Uterus (tissue), 4 donors: ENCODE measurements around the gene CENPX. TPM values are rescaled to one million over a fixed set of nuclear protein-coding genes. Genes with fewer than 3 reads are reported as not detected.

Experiments
- DNase-seq, 2 donors: peaks; one replicate each; pipeline ENCODE4 v3.0.0-alpha.2; 2019 to 2020
- H3K27ac ChIP-seq, 2 donors: fragments of 200-600 bp; sonication (generic); 1 replicate in 1 of 2; 2 replicates in 1 of 2; pipeline ENCODE4 v1.5.1; 2016 to 2018
- H3K27me3 ChIP-seq, 2 donors: fragments of 200-600 bp; sonication (generic); one replicate each; pipeline ENCODE4 v1.5.1; 2018 to 2019; ENCODE audit warnings: control low read depth in 1 of 2
- H3K36me3 ChIP-seq, 2 donors: fragments of 200-600 bp; sonication (generic); one replicate each; pipeline ENCODE4 v1.5.1; 2019; ENCODE audit warnings: control low read depth in 1 of 2
- H3K4me1 ChIP-seq, 2 donors: fragments of 200-600 bp; sonication (generic); one replicate each; pipeline ENCODE4 v1.5.1; 2018 to 2019; ENCODE audit warnings: control low read depth in 1 of 2
- H3K4me3 ChIP-seq, 2 donors: fragments of 200-600 bp; sonication (generic); 1 replicate in 1 of 2; 2 replicates in 1 of 2; pipeline ENCODE4 v1.5.1; 2018 to 2019; ENCODE audit warnings: mild to moderate bottlenecking in 1 of 2
- H3K9me3 ChIP-seq, 2 donors: fragments of 200-600 bp; sonication (generic); one replicate each; pipeline ENCODE4 v1.5.1; 2019; ENCODE audit warnings: control low read depth in 1 of 2
- POLR2A ChIP-seq, 2 donors: fragments of 450-650 bp; IDR thresholded peaks; one replicate each; pipeline ENCODE4 v1.6.1; 2016; ENCODE audit warnings: antibody characterized with exemption in 2 of 2, mild to moderate bottlenecking in 1 of 2, moderate library complexity in 1 of 2
- intact Hi-C: fragments of 100-400 bp; cut with DNase I; formaldehyde crosslinking; loops from one replicate; pipeline ENCODE4 v1.15.1; 2023; ENCODE audit warnings: low total_unique reads
- total RNA-seq, 4 donors: library from RNA; depleted of rRNA in 3 of 4; stranded (reverse); fragments of >200 nt in 3 of 4; gene quantifications; one replicate each; pipeline versions ENCODE4 v1.1.0 to v1.2.4, GENCODE V29; 2014 to 2023
- TF ChIP-seq, protein P1 (sequence below), 4 experiments: fragments of 200-600 bp in 2 of 4; fragments of 450-650 bp in 2 of 4; sonication (generic) in 2 of 4; IDR thresholded peaks; one replicate each; pipeline ENCODE4 v1.5.1; 2016 to 2019; ENCODE audit warnings: antibody characterized with exemption in 4 of 4, mild to moderate bottlenecking in 2 of 4, moderate library complexity in 1 of 4
- donor health status: DM: yes; HTN: yes; CAD: no.

Gene CENPX
- total RNA-seq, 4 donors from 2014 or later = 26.7 to 212 (median 49.8) TPM

DNA sequence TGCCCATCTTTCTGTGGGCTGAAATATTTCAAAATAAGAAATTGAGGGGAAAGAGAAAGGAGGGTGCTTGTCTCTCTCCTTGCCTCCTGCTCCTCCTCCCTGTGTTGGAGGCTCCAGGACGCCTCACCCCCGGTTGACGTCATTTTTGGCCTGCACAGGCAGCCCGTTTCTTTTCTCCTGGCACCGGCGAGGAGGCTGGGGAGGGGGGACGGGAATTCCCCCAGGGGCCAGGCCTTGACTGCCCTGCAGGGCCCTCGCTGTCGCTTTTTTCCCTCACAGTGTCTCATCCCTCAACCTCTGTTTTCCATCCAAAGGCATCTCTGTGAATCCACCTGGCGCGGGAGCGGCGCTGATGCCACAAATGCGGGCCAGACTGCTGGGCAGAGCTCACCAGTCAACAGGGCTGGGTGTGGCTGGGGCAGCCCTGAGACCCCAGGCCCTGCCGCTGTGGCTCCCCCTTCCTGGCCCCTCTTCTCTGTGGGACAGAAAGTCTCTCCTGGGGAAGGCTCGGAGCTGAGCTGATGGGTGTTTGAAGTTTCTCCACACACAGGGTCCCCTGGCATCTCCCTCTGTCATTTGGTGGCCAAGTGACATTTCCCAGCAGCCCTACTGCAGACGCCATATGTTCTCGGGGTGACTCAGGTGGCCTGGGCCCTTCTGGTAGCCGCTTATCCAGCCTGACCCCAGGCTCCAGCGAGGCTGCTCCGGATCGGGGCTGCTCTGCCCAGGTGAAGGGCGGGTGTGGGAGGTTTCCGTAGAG lies 16.0 kb downstream of the CENPX start:
- no peak for TF ChIP-seq POLR2A (IDR thresholded peaks at IDR 0.05)
- TF ChIP-seq, protein P1, sequence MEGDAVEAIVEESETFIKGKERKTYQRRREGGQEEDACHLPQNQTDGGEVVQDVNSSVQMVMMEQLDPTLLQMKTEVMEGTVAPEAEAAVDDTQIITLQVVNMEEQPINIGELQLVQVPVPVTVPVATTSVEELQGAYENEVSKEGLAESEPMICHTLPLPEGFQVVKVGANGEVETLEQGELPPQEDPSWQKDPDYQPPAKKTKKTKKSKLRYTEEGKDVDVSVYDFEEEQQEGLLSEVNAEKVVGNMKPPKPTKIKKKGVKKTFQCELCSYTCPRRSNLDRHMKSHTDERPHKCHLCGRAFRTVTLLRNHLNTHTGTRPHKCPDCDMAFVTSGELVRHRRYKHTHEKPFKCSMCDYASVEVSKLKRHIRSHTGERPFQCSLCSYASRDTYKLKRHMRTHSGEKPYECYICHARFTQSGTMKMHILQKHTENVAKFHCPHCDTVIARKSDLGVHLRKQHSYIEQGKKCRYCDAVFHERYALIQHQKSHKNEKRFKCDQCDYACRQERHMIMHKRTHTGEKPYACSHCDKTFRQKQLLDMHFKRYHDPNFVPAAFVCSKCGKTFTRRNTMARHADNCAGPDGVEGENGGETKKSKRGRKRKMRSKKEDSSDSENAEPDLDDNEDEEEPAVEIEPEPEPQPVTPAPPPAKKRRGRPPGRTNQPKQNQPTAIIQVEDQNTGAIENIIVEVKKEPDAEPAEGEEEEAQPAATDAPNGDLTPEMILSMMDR (IDR thresholded peaks at IDR 0.05) = no peak
- H3K9me3 ChIP-seq = no peaks in the 10 kb centered on the region
- intact Hi-C loops = no loop called here
- peak overlapping the region in 1 of 2 donors; percentile 7 for H3K27ac ChIP-seq
- H3K27me3 ChIP-seq = no peaks in the 10 kb centered on the region
- no peaks in the 10 kb centered on the region for H3K36me3 ChIP-seq
- DNase-seq = peak; percentile 70 to 73
- no peak overlapping the region for H3K4me3 ChIP-seq
- H3K4me1 ChIP-seq = peaks cover 8 to 15% of the 10 kb centered on the region in 2 donors

DNA sequence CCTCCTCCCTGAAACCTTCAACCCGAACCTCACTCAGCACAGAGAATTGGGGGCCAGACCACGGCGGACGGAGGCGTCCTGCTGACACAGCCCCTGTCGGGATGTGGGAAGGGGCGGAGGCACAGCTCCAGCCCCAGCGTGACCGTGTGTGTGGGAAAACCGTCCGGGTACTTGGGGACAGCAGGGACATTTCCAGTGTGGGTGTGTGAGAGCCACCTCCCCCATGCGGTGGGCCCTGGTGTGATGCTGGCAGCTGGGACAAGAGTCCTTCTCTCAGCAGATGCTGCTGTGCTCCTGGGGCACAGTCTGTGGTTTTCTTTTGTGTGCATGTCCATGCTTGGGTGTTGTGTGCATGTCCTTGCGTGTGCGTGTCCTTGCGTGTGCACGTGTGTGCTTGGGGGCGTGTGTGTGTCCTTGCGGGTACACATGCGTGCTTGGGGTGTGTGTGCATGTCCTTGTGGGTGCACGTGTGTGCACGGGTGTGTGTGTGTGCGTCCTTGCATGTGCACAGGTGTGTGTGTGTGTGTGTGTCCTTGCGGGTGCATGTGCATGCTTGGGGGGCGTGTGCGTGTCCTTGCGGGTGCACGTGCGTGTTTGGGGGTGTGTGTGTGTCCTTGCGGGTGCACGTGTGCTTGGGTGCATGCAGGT lies 16.9 kb downstream of the CENPX start:
- H3K4me1 ChIP-seq = peaks cover 8 to 15% of the 10 kb centered on the region in 2 donors
- H3K9me3 ChIP-seq = no peaks in the 10 kb centered on the region
- TF ChIP-seq, protein P1 (IDR thresholded peaks at IDR 0.05) = no peak
- no peak for TF ChIP-seq POLR2A (IDR thresholded peaks at IDR 0.05)
- H3K27ac ChIP-seq = no peak overlapping the region
- DNase-seq = no peak
- no peak overlapping the region for H3K4me3 ChIP-seq
- intact Hi-C loops = no loop called here
- no peaks in the 10 kb centered on the region for H3K36me3 ChIP-seq
- H3K27me3 ChIP-seq = no peaks in the 10 kb centered on the region

DNA sequence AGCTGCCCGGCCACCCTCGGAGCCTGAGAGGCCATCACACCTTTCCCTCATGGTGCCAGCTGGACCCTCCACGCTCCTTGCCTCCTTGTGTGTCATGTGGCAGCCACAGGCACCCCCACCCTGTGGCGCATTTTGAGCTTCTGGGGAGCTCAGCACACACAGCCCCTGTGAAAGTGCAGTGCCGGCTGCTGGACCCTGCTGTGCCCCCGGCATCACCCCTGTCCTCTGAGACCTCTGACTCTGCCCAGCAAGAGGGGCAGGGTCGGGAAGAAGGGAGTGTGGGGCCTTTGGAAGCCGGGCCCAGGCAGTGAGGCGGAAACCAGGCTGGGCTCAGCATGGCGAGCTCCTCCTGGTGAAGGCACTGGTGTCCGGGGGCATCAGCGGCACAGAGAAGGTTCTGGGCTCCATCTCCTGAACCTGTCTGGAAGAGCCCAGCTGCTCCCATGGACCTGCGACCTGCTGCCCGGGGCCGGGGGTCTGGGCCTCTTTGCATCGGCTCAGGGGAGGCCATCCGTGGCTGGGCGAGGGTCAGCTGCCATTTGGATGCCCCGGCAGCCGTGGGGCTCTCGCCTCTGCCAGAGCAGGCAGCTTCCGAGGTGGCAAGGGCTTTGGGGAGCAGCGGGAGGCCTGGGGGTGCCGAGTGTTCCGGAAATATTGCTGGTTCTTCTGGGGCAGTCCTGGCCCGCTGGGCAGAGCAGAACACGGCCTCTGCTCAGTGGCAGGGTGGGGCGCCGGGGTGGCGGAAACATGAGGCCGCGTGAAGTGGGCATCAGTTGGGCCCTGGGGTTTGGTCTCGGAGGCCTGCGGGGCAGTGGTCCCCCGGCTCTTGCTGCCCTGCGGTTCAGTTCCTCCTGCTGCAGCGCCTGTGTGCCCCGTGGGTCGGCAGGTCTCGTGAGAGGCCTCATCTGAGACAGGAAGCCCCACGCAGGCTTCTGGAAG lies 17.9 kb downstream of the CENPX start:
- no peak for TF ChIP-seq POLR2A (IDR thresholded peaks at IDR 0.05)
- TF ChIP-seq, protein P1 (IDR thresholded peaks at IDR 0.05) = no peak
- DNase-seq = no peak
- no peaks in the 10 kb centered on the region for H3K36me3 ChIP-seq
- no peak overlapping the region for H3K4me3 ChIP-seq
- H3K27me3 ChIP-seq = no peaks in the 10 kb centered on the region
- H3K9me3 ChIP-seq = no peaks in the 10 kb centered on the region
- peak overlapping the region; percentile 67 to 72 for H3K27ac ChIP-seq
- peaks cover 8 to 15% of the 10 kb centered on the region in 2 donors for H3K4me1 ChIP-seq
- intact Hi-C loops = no loop called here

DNA sequence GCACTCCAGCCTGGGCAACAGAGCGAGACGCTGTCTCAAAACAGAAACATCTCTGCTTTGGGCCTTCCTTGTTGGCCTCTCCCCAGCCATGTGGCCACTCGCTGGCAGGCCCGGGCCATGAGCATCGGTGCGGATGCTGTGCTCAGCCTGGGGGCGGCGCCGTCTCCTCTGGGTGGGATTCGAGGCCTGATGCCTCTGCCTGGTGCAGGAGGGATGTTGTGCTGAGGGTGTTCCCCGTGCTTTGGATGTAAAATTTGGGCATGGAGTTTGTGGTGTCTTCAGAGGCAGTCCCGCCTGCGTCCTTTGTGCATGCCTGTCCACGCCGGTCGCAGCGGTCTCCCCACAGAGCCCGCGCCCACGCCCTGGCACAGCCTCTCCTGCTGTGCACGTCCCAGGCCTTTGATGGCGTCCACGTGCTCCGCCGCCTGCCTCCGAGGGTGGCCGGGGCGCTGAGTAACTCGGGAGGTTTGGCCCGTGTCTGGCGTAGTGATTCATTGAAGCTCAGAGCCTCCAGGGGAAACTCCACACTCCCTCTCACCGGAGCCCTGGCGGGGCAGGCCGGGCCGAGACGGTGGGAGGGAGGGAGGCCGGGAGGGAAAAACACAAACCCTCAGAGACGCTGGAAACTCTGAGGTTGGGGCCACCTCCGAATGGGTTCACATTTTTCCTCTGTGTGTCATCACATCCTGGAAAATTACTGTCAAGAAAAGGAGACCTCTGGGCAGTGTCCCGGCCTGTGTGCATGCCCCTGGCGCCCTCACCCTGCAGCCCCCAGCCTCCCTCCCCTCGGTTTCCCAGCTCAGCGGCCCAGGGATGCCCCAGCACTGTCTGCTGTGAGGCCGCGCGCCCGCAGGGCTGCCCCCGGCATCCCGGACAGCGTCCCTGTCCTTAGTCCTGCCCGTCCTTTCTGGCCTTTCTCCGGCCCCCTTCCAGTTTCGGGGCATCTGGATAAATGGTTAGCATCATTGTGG lies 19.0 kb downstream of the CENPX start:
- H3K4me1 ChIP-seq = peaks cover 8 to 15% of the 10 kb centered on the region in 2 donors
- TF ChIP-seq, protein P1 (IDR thresholded peaks at IDR 0.05) = peak in 1 of 4 experiments; percentile 8
- TF ChIP-seq POLR2A (IDR thresholded peaks at IDR 0.05) = no peak
- DNase-seq = peak; percentile 87 to 88
- H3K36me3 ChIP-seq = no peaks in the 10 kb centered on the region
- intact Hi-C loops = no loop called here
- no peaks in the 10 kb centered on the region for H3K27me3 ChIP-seq
- peak overlapping the region; percentile 67 to 72 for H3K27ac ChIP-seq
- H3K4me3 ChIP-seq = peak overlapping the region in 1 of 2 donors; percentile 6
- H3K9me3 ChIP-seq = no peaks in the 10 kb centered on the region
